SK-N-SH treated with all-trans-retinoic acid at 6 μM for 48 hours (cell line): Measurements from ENCODE around the gene MLX.

ENCODE experiments used
- ATAC-seq: fragments of 200-7000 bp; cut with Tn5 transposase; 3 replicates; pipeline ENCODE4 v1.9.1; 2020; ENCODE audit warnings: mild to moderate bottlenecking, moderate library complexity
- ARNTL ChIP-seq: fragments of 450-650 bp; formaldehyde crosslinking; IDR thresholded peaks from 2 replicates; pipeline ENCODE4 v1.5.0; 2020; ENCODE audit warnings: low read depth, mild to moderate bottlenecking, moderate library complexity, borderline replicate concordance
- BACH2 ChIP-seq: fragments of 250-450 bp; sonication (Bioruptor Pico); IDR thresholded peaks from 2 replicates; pipeline ENCODE4 v1.9.0; 2021; ENCODE audit warnings: mild to moderate bottlenecking, borderline replicate concordance
- CREB5 ChIP-seq: fragments of 250-450 bp; sonication (Bioruptor Pico); IDR thresholded peaks from 2 replicates; pipeline ENCODE4 v1.5.1; 2020; ENCODE audit warnings: low read depth, mild to moderate bottlenecking, moderate library complexity
- CSDC2 ChIP-seq: fragments of 250-450 bp; sonication (Bioruptor Pico); IDR thresholded peaks from 2 replicates; pipeline ENCODE4 v1.5.0; 2020; ENCODE audit warnings: mild to moderate bottlenecking, moderate library complexity
- ESRRG ChIP-seq: fragments of 250-450 bp; sonication (Bioruptor Pico); IDR thresholded peaks from 2 replicates; pipeline ENCODE4 v1.6.1; 2021; ENCODE audit warnings: mild to moderate bottlenecking
- PATZ1 ChIP-seq: fragments of 250-450 bp; sonication (Bioruptor Pico); IDR thresholded peaks from 2 replicates; pipeline ENCODE4 v1.8.0; 2020; ENCODE audit warnings: mild to moderate bottlenecking, moderate library complexity, borderline replicate concordance
- POU6F1 ChIP-seq: fragments of 250-450 bp; sonication (Bioruptor Pico); IDR thresholded peaks from 2 replicates; pipeline ENCODE4 v1.8.0; 2021; ENCODE audit warnings: low read depth, mild to moderate bottlenecking, moderate library complexity, borderline replicate concordance
- PPARA ChIP-seq: fragments of 250-450 bp; sonication (Bioruptor Pico); IDR thresholded peaks from 2 replicates; pipeline ENCODE4 v1.5.0; 2020; ENCODE audit warnings: mild to moderate bottlenecking, borderline replicate concordance
- RARB ChIP-seq: fragments of 250-450 bp; sonication (Bioruptor Pico); IDR thresholded peaks from 2 replicates; pipeline ENCODE4 v1.8.0; 2021; ENCODE audit warnings: mild to moderate bottlenecking, moderate library complexity
- TCF4 ChIP-seq: fragments of 250-450 bp; sonication (Bioruptor Pico); IDR thresholded peaks from 2 replicates; pipeline ENCODE4 v1.8.0; 2021; ENCODE audit warnings: mild to moderate bottlenecking, moderate library complexity, borderline replicate concordance
- TOX ChIP-seq: fragments of 250-450 bp; sonication (Bioruptor Pico); IDR thresholded peaks from 2 replicates; pipeline ENCODE4 v1.8.0; 2021; ENCODE audit warnings: mild to moderate bottlenecking, moderate library complexity, borderline replicate concordance
- TSHZ2 ChIP-seq: fragments of 250-450 bp; sonication (Bioruptor Pico); IDR thresholded peaks from 2 replicates; pipeline ENCODE4 v1.5.0; 2020; ENCODE audit warnings: mild to moderate bottlenecking, moderate library complexity
- ZC3H10 ChIP-seq: fragments of 250-450 bp; sonication (Bioruptor Pico); IDR thresholded peaks from 2 replicates; pipeline ENCODE4 v1.5.1; 2021; ENCODE audit warnings: mild to moderate bottlenecking, moderate library complexity
- ZFP3 ChIP-seq: fragments of 250-450 bp; sonication (Bioruptor Pico); IDR thresholded peaks from 2 replicates; pipeline ENCODE4 v1.5.0; 2020; ENCODE audit warnings: mild to moderate bottlenecking, moderate library complexity
- ZFP30 ChIP-seq: fragments of 450-650 bp; formaldehyde crosslinking; IDR thresholded peaks from 2 replicates; pipeline ENCODE4 v1.5.0; 2022; ENCODE audit warnings: mild to moderate bottlenecking, moderate library complexity
- ZNF565 ChIP-seq: fragments of 450-650 bp; formaldehyde crosslinking; conservative IDR thresholded peaks from 2 replicates; pipeline ENCODE4 v1.5.0; 2020; ENCODE audit warnings: low read depth, mild to moderate bottlenecking, moderate library complexity
- ZNF70 ChIP-seq: fragments of 450-650 bp; formaldehyde crosslinking; IDR thresholded peaks from 2 replicates; pipeline ENCODE4 v1.5.0; 2020; ENCODE audit warnings: mild to moderate bottlenecking, moderate library complexity
- ZNF8 ChIP-seq: fragments of 450-650 bp; formaldehyde crosslinking; IDR thresholded peaks from 2 replicates; pipeline ENCODE4 v1.5.0; 2020; ENCODE audit warnings: mild to moderate bottlenecking, moderate library complexity
- TF ChIP-seq, protein P1 (sequence below): fragments of 250-450 bp; sonication (Bioruptor Pico); IDR thresholded peaks from 2 replicates; pipeline ENCODE4 v1.5.1; 2021; ENCODE audit warnings: mild to moderate bottlenecking, moderate library complexity

MLX gene

DNA sequence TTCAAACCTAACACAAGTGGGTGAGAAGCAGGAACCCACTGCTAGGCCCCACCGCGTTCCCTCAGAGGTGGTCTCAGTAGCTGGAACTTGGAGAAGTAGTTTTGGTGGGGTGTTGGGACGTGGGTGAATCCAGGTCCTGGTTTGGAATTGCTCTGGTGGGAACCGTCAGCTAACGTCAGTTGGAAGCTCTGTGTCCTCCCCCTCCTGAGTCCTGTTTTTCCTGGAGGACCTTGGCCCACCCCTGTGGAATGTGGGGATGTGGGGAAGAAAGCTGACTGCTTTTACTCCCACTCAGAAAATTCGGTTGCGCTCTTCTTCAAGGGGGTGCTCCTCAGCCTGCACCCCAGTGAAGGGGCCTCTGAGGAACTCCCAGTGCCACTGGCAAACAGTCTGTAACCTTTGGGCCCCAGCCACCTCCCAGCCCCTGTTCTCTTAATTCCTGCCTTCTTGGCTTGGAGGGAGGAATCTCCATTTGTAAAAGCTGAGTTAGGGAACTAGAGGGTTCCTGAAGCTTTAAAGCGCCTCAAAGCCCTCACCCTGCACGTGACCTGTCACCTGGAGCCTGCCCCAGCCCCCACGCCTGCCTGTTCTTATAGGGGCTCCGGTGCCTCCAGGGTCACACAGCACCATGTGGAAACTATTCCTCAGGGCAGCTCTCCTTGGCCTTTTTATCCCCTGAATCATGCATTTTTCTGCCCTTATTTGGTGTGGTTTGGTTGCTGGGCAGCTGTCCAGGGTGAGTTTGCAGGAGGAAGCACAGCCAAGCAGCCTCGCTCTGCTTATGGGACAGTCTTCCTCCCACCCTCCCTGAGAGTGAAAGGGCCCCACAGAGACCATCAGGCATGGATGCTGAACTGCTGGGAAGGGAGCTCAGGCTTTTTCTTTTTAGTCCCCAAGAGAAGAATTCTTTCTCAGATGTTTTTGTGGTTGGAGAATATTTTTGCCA is 47.1 kb upstream of the MLX start:
- TF ChIP-seq BACH2 (CRISPR knock-in tag) (no peak), CSDC2 (CRISPR knock-in tag) (no peak), TCF4 (CRISPR knock-in tag) (no peak), TOX (CRISPR knock-in tag) (no peak), ESRRG (no peak), TSHZ2 (CRISPR knock-in tag) (no peak), ZFP3 (CRISPR knock-in tag) (no peak), ZNF8 (CRISPR knock-in tag) (no peak), PATZ1 (CRISPR knock-in tag) (no peak), RARB (CRISPR knock-in tag) (no peak), CREB5 (CRISPR knock-in tag) (no peak), POU6F1 (CRISPR knock-in tag) (no peak), ZC3H10 (CRISPR knock-in tag) (no peak), ZNF70 (no peak), ZNF565 (no peak), PPARA (CRISPR knock-in tag) (no peak), ARNTL (CRISPR knock-in tag) (no peak)
- TF ChIP-seq, protein P1, sequence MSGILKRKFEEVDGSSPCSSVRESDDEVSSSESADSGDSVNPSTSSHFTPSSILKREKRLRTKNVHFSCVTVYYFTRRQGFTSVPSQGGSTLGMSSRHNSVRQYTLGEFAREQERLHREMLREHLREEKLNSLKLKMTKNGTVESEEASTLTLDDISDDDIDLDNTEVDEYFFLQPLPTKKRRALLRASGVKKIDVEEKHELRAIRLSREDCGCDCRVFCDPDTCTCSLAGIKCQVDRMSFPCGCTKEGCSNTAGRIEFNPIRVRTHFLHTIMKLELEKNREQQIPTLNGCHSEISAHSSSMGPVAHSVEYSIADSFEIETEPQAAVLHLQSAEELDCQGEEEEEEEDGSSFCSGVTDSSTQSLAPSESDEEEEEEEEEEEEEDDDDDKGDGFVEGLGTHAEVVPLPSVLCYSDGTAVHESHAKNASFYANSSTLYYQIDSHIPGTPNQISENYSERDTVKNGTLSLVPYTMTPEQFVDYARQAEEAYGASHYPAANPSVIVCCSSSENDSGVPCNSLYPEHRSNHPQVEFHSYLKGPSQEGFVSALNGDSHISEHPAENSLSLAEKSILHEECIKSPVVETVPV, result no peak
- peak; percentile 79 for ATAC-seq

DNA sequence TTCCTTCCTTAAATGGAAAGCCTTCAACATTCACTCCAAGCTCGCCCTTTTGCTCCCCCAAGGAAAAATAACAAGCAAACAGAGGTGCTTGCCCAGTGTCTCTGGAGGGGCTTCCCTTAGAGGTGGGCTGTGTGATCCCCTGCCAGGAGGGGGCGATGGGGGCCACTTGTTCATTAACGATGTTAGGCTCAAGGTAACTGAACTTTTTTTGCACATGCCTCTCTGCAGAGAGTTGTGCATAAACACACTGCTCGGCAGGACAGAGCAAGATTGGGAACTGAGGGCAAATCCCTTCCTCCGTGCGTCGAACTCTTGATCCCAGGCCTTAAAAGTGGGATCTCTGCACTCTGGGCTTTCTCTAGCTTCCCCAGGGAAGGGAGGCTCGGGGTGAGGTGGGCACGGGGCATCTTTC is 46.4 kb upstream of the MLX start:
- peak; percentile 4 for ATAC-seq
- no peak for TF ChIP-seq ZFP30 (CRISPR knock-in tag)
- 0 out of 2 replicates have a peak, but pooled peaks have one; percentile 34 for TF ChIP-seq PATZ1 (CRISPR knock-in tag)
